Inferior parietal cortex (tissue), 1 donor: ENCODE results near the gene TMEM168.

Experiments
- DNase-seq: peaks from one replicate; pipeline ENCODE4 v3.0.0-alpha.2; 2016; ENCODE audit errors: extremely low spot score

Gene TMEM168

DNA sequence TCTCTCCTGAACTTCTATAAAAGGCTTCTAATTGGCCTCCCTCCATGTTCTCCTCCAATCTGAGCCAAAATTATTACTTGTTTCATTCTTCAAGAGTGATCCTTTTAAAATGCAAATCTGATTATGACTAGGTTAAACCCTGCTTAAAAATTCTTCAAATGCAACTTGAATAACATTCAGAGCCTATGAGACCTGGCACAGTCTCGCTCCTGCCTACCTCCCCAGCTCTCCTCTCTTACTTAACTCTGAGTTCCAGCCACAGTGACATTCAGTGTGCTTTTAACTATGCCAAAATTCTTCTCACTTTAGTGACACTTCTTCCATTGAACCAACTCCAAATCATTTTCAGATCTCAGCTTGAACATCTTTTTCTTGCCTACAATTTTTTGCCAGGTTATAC lies 68.8 kb downstream of the TMEM168 start:
- peak; percentile 39 for DNase-seq

DNA sequence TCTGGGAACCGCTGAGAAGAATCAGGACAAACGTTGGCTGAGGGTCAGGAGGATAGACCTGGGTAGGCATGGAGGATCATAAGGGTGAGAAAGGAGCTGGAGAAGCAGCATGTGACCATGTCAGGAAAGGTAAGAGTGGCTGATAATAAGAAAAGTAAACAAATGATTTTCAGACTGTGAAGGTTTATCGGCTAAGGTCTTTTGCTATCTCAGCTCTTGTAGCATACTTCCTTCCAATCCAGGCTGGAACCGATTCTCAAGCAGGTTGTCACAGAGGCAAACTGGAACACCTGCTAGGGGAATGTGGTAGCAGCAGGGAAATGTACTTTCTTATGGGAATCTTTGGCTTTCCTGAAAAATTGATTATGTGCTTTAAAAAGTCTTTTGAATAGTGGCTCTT lies 74.7 kb downstream of the TMEM168 start:
- DNase-seq: no peak

DNA sequence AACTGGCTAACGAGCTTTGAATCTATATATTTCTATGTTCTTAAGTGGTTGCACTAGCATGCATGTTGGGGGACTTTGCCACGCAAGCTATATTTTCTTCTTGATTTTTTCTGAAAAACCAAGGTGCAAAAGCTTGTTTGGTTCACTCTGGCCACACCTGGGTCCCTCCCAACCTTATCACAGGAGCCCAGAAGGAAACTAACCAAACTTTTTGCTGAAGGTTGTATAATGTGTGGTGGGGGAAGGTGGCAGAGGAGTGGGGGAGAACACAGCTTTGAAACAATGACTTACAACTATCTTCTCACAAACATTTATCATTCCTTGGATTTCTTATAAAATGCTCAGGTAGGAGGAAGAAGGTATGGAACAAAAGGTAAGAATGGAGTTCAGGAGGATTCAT lies 75.3 kb downstream of the TMEM168 start:
- no peak for DNase-seq
